ENCODE results near the gene SOX1. TPM values are rescaled to one million over a fixed set of nuclear protein-coding genes. Genes with fewer than 3 reads are reported as not detected.

Gene SOX1
- total and polyA plus RNA-seq, 4 donors: not detected

DNA sequence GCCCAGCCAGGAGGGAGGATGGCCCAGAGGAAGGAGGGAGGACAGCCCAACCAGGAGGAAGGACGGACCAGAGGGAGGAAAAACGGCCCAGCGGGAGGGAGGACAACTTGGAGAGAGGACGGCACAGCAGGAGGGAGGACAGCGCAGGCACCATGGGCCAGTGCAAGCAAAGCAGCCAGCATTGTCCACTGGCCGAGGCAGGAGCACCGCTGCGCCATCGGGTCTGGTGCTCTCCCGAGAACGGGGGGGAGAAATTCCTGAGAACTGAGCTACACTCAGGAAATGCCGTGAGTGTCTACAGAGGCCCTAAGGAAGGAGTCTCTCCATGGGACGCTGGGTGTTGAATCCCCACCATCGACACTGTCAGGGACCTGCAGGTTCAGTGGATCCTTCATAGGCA lies 38.5 kb upstream of the SOX1 start:
- Histone ChIP-seq H3K9ac (ENCODE audit: low read depth in 1 of 2, low read length in 2 of 2) (no peak overlapping the region), H3K4me3 (ENCODE audit: low read depth in 1 of 3, low read length in 3 of 3) (no peak overlapping the region), H3K36me3 (ENCODE audit: control insufficient read depth in 4 of 4, insufficient read depth in 3 of 4, low read depth in 1 of 4, low read length in 3 of 4) (no peaks in the 10 kb centered on the region), H3K4me1 (ENCODE audit: control insufficient read depth in 4 of 4, insufficient read depth in 4 of 4, low read length in 3 of 4) (no peaks in the 10 kb centered on the region), H3K27me3 (ENCODE audit: control insufficient read depth in 4 of 4, insufficient read depth in 4 of 4, low read length in 3 of 4) (peaks cover 0 to 4% (median under 1%) of the 10 kb centered on the region in 4 donors), H3K9me3 (ENCODE audit: control insufficient read depth in 4 of 4, low read length in 3 of 4) (no peaks in the 10 kb centered on the region), H3K27ac (ENCODE audit: low read depth in 1 of 2, low read length in 2 of 2) (no peak overlapping the region)
- TF ChIP-seq JUND (IDR thresholded peaks at IDR 0.05) (no peak), EGR1 (IDR thresholded peaks at IDR 0.05; ENCODE audit: low read depth in 2 of 2) (no peak), HNF4G (IDR thresholded peaks at IDR 0.05) (no peak), NR2F2 (IDR thresholded peaks at IDR 0.05) (no peak), TAF1 (conservative IDR thresholded peaks at IDR 0.05) (no peak), YY1 (IDR thresholded peaks at IDR 0.05) (no peak), RAD21 (IDR thresholded peaks at IDR 0.05) (no peak), SP1 (IDR thresholded peaks at IDR 0.05) (no peak), GABPA (IDR thresholded peaks at IDR 0.05 in 1 of 2, conservative IDR thresholded peaks at IDR 0.05 in 1 of 2) (no peak), FOXA2 (IDR thresholded peaks at IDR 0.05) (no peak), HNF4A (conservative IDR thresholded peaks at IDR 0.05) (no peak), FOXA1 (IDR thresholded peaks at IDR 0.05) (no peak), RXRA (IDR thresholded peaks at IDR 0.05) (no peak)
- TF ChIP-seq, protein P1, sequence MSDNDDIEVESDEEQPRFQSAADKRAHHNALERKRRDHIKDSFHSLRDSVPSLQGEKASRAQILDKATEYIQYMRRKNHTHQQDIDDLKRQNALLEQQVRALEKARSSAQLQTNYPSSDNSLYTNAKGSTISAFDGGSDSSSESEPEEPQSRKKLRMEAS (IDR thresholded peaks at IDR 0.05): no peak
- TF ChIP-seq, protein P2, sequence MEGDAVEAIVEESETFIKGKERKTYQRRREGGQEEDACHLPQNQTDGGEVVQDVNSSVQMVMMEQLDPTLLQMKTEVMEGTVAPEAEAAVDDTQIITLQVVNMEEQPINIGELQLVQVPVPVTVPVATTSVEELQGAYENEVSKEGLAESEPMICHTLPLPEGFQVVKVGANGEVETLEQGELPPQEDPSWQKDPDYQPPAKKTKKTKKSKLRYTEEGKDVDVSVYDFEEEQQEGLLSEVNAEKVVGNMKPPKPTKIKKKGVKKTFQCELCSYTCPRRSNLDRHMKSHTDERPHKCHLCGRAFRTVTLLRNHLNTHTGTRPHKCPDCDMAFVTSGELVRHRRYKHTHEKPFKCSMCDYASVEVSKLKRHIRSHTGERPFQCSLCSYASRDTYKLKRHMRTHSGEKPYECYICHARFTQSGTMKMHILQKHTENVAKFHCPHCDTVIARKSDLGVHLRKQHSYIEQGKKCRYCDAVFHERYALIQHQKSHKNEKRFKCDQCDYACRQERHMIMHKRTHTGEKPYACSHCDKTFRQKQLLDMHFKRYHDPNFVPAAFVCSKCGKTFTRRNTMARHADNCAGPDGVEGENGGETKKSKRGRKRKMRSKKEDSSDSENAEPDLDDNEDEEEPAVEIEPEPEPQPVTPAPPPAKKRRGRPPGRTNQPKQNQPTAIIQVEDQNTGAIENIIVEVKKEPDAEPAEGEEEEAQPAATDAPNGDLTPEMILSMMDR (IDR thresholded peaks at IDR 0.05; ENCODE audit: low read depth, low read length, missing input control): no peak
- TF ChIP-seq, protein P3, sequence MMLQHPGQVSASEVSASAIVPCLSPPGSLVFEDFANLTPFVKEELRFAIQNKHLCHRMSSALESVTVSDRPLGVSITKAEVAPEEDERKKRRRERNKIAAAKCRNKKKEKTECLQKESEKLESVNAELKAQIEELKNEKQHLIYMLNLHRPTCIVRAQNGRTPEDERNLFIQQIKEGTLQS (IDR thresholded peaks at IDR 0.05): no peak
- TF ChIP-seq, protein P4, sequence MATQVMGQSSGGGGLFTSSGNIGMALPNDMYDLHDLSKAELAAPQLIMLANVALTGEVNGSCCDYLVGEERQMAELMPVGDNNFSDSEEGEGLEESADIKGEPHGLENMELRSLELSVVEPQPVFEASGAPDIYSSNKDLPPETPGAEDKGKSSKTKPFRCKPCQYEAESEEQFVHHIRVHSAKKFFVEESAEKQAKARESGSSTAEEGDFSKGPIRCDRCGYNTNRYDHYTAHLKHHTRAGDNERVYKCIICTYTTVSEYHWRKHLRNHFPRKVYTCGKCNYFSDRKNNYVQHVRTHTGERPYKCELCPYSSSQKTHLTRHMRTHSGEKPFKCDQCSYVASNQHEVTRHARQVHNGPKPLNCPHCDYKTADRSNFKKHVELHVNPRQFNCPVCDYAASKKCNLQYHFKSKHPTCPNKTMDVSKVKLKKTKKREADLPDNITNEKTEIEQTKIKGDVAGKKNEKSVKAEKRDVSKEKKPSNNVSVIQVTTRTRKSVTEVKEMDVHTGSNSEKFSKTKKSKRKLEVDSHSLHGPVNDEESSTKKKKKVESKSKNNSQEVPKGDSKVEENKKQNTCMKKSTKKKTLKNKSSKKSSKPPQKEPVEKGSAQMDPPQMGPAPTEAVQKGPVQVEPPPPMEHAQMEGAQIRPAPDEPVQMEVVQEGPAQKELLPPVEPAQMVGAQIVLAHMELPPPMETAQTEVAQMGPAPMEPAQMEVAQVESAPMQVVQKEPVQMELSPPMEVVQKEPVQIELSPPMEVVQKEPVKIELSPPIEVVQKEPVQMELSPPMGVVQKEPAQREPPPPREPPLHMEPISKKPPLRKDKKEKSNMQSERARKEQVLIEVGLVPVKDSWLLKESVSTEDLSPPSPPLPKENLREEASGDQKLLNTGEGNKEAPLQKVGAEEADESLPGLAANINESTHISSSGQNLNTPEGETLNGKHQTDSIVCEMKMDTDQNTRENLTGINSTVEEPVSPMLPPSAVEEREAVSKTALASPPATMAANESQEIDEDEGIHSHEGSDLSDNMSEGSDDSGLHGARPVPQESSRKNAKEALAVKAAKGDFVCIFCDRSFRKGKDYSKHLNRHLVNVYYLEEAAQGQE (IDR thresholded peaks at IDR 0.05): no peak
- TF ChIP-seq, protein P5, sequence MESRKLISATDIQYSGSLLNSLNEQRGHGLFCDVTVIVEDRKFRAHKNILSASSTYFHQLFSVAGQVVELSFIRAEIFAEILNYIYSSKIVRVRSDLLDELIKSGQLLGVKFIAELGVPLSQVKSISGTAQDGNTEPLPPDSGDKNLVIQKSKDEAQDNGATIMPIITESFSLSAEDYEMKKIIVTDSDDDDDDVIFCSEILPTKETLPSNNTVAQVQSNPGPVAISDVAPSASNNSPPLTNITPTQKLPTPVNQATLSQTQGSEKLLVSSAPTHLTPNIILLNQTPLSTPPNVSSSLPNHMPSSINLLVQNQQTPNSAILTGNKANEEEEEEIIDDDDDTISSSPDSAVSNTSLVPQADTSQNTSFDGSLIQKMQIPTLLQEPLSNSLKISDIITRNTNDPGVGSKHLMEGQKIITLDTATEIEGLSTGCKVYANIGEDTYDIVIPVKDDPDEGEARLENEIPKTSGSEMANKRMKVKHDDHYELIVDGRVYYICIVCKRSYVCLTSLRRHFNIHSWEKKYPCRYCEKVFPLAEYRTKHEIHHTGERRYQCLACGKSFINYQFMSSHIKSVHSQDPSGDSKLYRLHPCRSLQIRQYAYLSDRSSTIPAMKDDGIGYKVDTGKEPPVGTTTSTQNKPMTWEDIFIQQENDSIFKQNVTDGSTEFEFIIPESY (IDR thresholded peaks at IDR 0.05): no peak
- DNase-seq (ENCODE audit: low spot score): no peak
- 79% methylated on average over 14 of the region's 14 CpGs for WGBS
